NT2/D1 (cell line): ENCODE results near the gene FRMD4B.

Experiments used
- SUZ12 ChIP-seq: IDR thresholded peaks from 2 replicates; pipeline ENCODE4 v1.6.1; 2011; ENCODE audit not compliant: insufficient read length, insufficient read depth; ENCODE audit errors: extremely low read depth
- YY1 ChIP-seq: IDR thresholded peaks from 2 replicates; pipeline ENCODE4 v1.6.1; 2011; ENCODE audit not compliant: insufficient read length, insufficient read depth
- ZNF274 ChIP-seq: IDR thresholded peaks from 2 replicates; pipeline ENCODE4 v1.6.1; 2011; ENCODE audit warnings: mild to moderate bottlenecking, low read depth, low read length

- TF ChIP-seq YY1, result no peak
- TF ChIP-seq ZNF274, result no peak
- TF ChIP-seq SUZ12, result no peak
These were observed 210.8 kb downstream of the FRMD4B start for GRCh38 chr3:69174871-69175737.
